A549 (cell line): ENCODE results near the gene PFKFB3. TPM values are rescaled to one million over a fixed set of nuclear protein-coding genes. Genes with fewer than 3 reads are reported as not detected.

Source experiments
- ATAC-seq, 2 experiments: fragments of 200-7000 bp in 1 of 2; fragments of >200 bp in 1 of 2; cut with Nextera tagmentation in 1 of 2; cut with Tn5 transposase in 1 of 2; 3 replicates each; pipeline versions ENCODE4 v1.8.0 to v1.9.1; 2018 to 2020; ENCODE audit warnings: mild to moderate bottlenecking in 1 of 2, moderate library complexity in 1 of 2
- CTCF ChIA-PET: fragments of 300-600 bp; sonication (Branson Sonifier 250); formaldehyde crosslinking; extraction: SDS; loops from one replicate; lab custom pipeline; 2021; ENCODE audit warnings: antibody characterized with exemption, inconsistent platforms; lab: Yijun Ruan, JAX
- POLR2A ChIA-PET: fragments of 350-600 bp; formaldehyde crosslinking; extraction: SDS; loops from one replicate; lab custom pipeline; 2021; ENCODE audit warnings: antibody characterized with exemption, inconsistent platforms; lab: Yijun Ruan, JAX
- DNase-seq, 2 experiments: peaks; one replicate each; pipeline versions ENCODE4 v3.0.0 to v3.0.0-alpha.2; 2011 to 2016; ENCODE audit warnings: low read depth in 1 of 2, low spot score in 1 of 2
- FAIRE-seq: peaks from 2 replicates; lab custom pipeline; 2011; peaks lifted over from hg19 to GRCh38; lab: Jason Lieb, UNC
- H3K27ac ChIP-seq, 2 experiments: fragments of >200 bp; sonication (Bioruptor Twin); formaldehyde crosslinking; 3 replicates each; pipeline ENCODE4 v1.5.1; 2016 to 2017
- H3K4me1 ChIP-seq: fragments of >200 bp; sonication (Bioruptor Twin); formaldehyde crosslinking; 3 replicates; pipeline ENCODE4 v1.6.1; 2016
- H3K4me2 ChIP-seq: fragments of >200 bp; sonication (Bioruptor Twin); formaldehyde crosslinking; 3 replicates; pipeline ENCODE4 v1.6.1; 2016
- H3K4me3 ChIP-seq: fragments of >200 bp; sonication (Bioruptor Twin); formaldehyde crosslinking; 3 replicates; pipeline ENCODE4 v1.5.1; 2016
- H3K9me3 ChIP-seq: fragments of >200 bp; sonication (Bioruptor Twin); formaldehyde crosslinking; 3 replicates; pipeline ENCODE4 v1.6.1; 2016
- CBX2 ChIP-seq: fragments of 200-600 bp; sonication (generic); IDR thresholded peaks from 2 replicates; pipeline ENCODE4 v1.6.1; 2016; ENCODE audit warnings: low read depth, mild to moderate bottlenecking, borderline replicate concordance
- CBX8 ChIP-seq: fragments of 200-600 bp; sonication (generic); IDR thresholded peaks from 2 replicates; pipeline ENCODE4 v1.6.1; 2016
- CHD4 ChIP-seq: fragments of 200-600 bp; sonication (generic); IDR thresholded peaks from 2 replicates; pipeline ENCODE4 v1.6.1; 2016; ENCODE audit warnings: antibody characterized with exemption, mild to moderate bottlenecking, borderline replicate concordance
- EP300 ChIP-seq, 2 experiments: fragments of >200 bp; sonication (Bioruptor Twin); formaldehyde crosslinking; IDR thresholded peaks; 2 replicates in 1 of 2; 3 replicates in 1 of 2; pipeline ENCODE4 v1.6.1; 2016 to 2017
- FOSB ChIP-seq: fragments of 250-450 bp; sonication (Bioruptor Pico); IDR thresholded peaks from 2 replicates; pipeline ENCODE4 v1.5.0; 2020; ENCODE audit warnings: mild to moderate bottlenecking, moderate library complexity
- FOSL2 ChIP-seq, 2 experiments: fragments of 450-650 bp in 1 of 2; fragments of >200 bp in 1 of 2; sonication (Bioruptor Twin) in 1 of 2; formaldehyde crosslinking; IDR thresholded peaks; 2 replicates each; pipeline versions ENCODE4 v1.5.0 to v1.6.1; 2016 to 2020; ENCODE audit warnings: mild to moderate bottlenecking in 1 of 2, moderate library complexity in 1 of 2
- GATA3 ChIP-seq: IDR thresholded peaks from 2 replicates; pipeline ENCODE4 v1.6.1; 2012; ENCODE audit warnings: borderline replicate concordance
- HDAC2 ChIP-seq: fragments of 200-600 bp; sonication (generic); IDR thresholded peaks from 2 replicates; pipeline ENCODE4 v1.6.1; 2016
- MAZ ChIP-seq: fragments of 150-350 bp; IDR thresholded peaks from 2 replicates; pipeline ENCODE4 v1.6.1; 2014; ENCODE audit warnings: antibody characterized with exemption, low read depth, low read length, borderline replicate concordance
- NFE2L2 ChIP-seq: fragments of 150-350 bp; conservative IDR thresholded peaks from 2 replicates; pipeline ENCODE4 v1.6.1; 2014; ENCODE audit warnings: low read length
- NPAS2 ChIP-seq: fragments of 250-450 bp; sonication (Bioruptor Pico); IDR thresholded peaks from 2 replicates; pipeline ENCODE4 v1.8.0; 2022; ENCODE audit warnings: mild to moderate bottlenecking, moderate library complexity, borderline replicate concordance
- NR3C1 ChIP-seq: fragments of >200 bp; sonication (Bioruptor Twin); formaldehyde crosslinking; IDR thresholded peaks from 3 replicates; pipeline ENCODE4 v1.6.1; 2017
- POLR2A ChIP-seq: IDR thresholded peaks from 2 replicates; pipeline ENCODE4 v1.6.1; 2012; ENCODE audit warnings: mild to moderate bottlenecking, low read length
- RARB ChIP-seq: fragments of 250-450 bp; sonication (Bioruptor Pico); IDR thresholded peaks from 2 replicates; pipeline ENCODE4 v1.8.0; 2021; ENCODE audit warnings: mild to moderate bottlenecking, moderate library complexity
- RNF2 ChIP-seq: fragments of 200-600 bp; sonication (generic); IDR thresholded peaks from 2 replicates; pipeline ENCODE4 v1.6.1; 2016; ENCODE audit warnings: low read depth, mild to moderate bottlenecking, antibody characterized with exemption, moderate library complexity, borderline replicate concordance
- SREBF2 ChIP-seq: fragments of 450-650 bp; IDR thresholded peaks from 2 replicates; pipeline ENCODE4 v1.6.1; 2014; ENCODE audit warnings: mild to moderate bottlenecking, moderate library complexity
- TP53 ChIP-seq: fragments of 250-450 bp; sonication (Bioruptor Pico); IDR thresholded peaks from 2 replicates; pipeline ENCODE4 v1.5.0; 2021; ENCODE audit warnings: mild to moderate bottlenecking, moderate library complexity
- ZSCAN20 ChIP-seq: fragments of 250-450 bp; sonication (Bioruptor Pico); IDR thresholded peaks from 2 replicates; pipeline ENCODE4 v1.8.0; 2022; ENCODE audit warnings: mild to moderate bottlenecking, moderate library complexity
- WGBS: methylation state at CpG from one replicate; pipeline ENCODE4 v1.1.6; 2017; ENCODE audit errors: missing lambda C conversion rate; 5-methylcytosine and 5-hydroxymethylcytosine counted together
- polyA plus RNA-seq, 4 experiments: library from polyadenylated mRNA; depleted of rRNA in 3 of 4; stranded (reverse); fragments of >200 nt; fragmentation: RNase III in 1 of 4; extraction: RNeasy Plus Mini Kit Qiagen cat#74134 plus additional on column Dnase treatment in 1 of 4; gene quantifications; 2 replicates in 3 of 4; 3 replicates in 1 of 4; pipeline ENCODE4 v1.2.3, GENCODE V29; 2011 to 2017
- TF ChIP-seq, protein P1 (sequence below): IDR thresholded peaks from 2 replicates; pipeline ENCODE4 v1.6.1; 2012; ENCODE audit warnings: low read depth, borderline replicate concordance
- TF ChIP-seq, protein P2 (sequence below): fragments of 200-600 bp; sonication (generic); IDR thresholded peaks from 2 replicates; pipeline ENCODE4 v1.6.1; 2016; ENCODE audit warnings: antibody characterized with exemption, mild to moderate bottlenecking, moderate library complexity
- TF ChIP-seq, protein P3 (sequence below): IDR thresholded peaks from 2 replicates; pipeline ENCODE4 v1.6.1; 2012

The PFKFB3 gene
- polyA plus RNA-seq, 2 of the 4 experiments (the other 2 are of a cell fraction), result 139 to 232 TPM

DNA sequence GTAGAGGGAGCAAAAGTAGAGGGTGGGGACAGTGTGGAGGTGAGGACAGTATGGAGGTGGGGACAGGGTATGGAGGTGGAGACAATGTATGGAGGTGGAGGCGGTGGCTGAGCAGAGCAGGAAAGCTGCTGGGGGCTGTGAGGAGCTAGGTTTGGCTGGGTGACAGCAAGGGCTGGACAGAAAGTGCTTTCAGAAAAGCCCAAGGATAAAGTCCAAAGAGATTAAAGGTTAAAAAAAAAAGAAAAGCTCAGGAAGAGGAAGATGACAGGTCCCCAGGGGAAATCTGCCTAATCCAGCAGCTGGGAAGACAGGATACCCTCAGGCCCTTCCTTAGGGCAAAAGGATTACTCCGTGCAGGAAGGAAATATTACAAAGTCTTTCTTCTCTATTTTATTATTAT is 32.1 kb upstream of the PFKFB3 start:
- TF ChIP-seq HDAC2, result no peak
- no peak for TF ChIP-seq EP300 (IDR thresholded peaks at IDR 0.05)
- no peak for TF ChIP-seq GATA3
- TF ChIP-seq CHD4, result no peak
- TF ChIP-seq, protein P1, sequence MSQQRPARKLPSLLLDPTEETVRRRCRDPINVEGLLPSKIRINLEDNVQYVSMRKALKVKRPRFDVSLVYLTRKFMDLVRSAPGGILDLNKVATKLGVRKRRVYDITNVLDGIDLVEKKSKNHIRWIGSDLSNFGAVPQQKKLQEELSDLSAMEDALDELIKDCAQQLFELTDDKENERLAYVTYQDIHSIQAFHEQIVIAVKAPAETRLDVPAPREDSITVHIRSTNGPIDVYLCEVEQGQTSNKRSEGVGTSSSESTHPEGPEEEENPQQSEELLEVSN, result no peak
- TF ChIP-seq TP53 (CRISPR knock-in tag), result no peak
- TF ChIP-seq NPAS2, result no peak
- TF ChIP-seq, protein P2, sequence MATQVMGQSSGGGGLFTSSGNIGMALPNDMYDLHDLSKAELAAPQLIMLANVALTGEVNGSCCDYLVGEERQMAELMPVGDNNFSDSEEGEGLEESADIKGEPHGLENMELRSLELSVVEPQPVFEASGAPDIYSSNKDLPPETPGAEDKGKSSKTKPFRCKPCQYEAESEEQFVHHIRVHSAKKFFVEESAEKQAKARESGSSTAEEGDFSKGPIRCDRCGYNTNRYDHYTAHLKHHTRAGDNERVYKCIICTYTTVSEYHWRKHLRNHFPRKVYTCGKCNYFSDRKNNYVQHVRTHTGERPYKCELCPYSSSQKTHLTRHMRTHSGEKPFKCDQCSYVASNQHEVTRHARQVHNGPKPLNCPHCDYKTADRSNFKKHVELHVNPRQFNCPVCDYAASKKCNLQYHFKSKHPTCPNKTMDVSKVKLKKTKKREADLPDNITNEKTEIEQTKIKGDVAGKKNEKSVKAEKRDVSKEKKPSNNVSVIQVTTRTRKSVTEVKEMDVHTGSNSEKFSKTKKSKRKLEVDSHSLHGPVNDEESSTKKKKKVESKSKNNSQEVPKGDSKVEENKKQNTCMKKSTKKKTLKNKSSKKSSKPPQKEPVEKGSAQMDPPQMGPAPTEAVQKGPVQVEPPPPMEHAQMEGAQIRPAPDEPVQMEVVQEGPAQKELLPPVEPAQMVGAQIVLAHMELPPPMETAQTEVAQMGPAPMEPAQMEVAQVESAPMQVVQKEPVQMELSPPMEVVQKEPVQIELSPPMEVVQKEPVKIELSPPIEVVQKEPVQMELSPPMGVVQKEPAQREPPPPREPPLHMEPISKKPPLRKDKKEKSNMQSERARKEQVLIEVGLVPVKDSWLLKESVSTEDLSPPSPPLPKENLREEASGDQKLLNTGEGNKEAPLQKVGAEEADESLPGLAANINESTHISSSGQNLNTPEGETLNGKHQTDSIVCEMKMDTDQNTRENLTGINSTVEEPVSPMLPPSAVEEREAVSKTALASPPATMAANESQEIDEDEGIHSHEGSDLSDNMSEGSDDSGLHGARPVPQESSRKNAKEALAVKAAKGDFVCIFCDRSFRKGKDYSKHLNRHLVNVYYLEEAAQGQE, result no peak
- TF ChIP-seq NFE2L2, result no peak
- TF ChIP-seq FOSB (CRISPR knock-in tag), result no peak
- TF ChIP-seq RARB (CRISPR knock-in tag), result no peak
- TF ChIP-seq FOSL2 (IDR thresholded peaks at IDR 0.05), result no peak
- TF ChIP-seq FOSL2 (CRISPR knock-in tag; IDR thresholded peaks at IDR 0.05), result no peak
- TF ChIP-seq ZSCAN20, result no peak
- TF ChIP-seq CBX8, result no peak
- TF ChIP-seq, protein P3, sequence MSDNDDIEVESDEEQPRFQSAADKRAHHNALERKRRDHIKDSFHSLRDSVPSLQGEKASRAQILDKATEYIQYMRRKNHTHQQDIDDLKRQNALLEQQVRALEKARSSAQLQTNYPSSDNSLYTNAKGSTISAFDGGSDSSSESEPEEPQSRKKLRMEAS, result no peak
- TF ChIP-seq CBX2, result no peak
- no peak for TF ChIP-seq NR3C1
- TF ChIP-seq SREBF2, result no peak
- TF ChIP-seq POLR2A, result no peak
- no peak for TF ChIP-seq RNF2
- H3K4me1 ChIP-seq, result 0 out of 3 replicates have a peak, but pooled peaks cover 4% of the 10 kb centered on the region
- no peak for ATAC-seq
- 91% methylated on average over 2 of the region's 2 CpGs for WGBS
- no peak overlapping the region for H3K4me3 ChIP-seq
- POLR2A ChIA-PET, result no interaction called here
- H3K9me3 ChIP-seq, result no peaks in the 10 kb centered on the region
- H3K4me2 ChIP-seq, result no peak overlapping the region
- CTCF ChIA-PET, result interaction anchor here (1.1 kb wide), 1 partner anchor 32 kb away, joined by 3 read pairs; the partner anchor contains the start of gene PFKFB3
- no peak overlapping the region for H3K27ac ChIP-seq
- no peak for DNase-seq
- no peak for FAIRE-seq

DNA sequence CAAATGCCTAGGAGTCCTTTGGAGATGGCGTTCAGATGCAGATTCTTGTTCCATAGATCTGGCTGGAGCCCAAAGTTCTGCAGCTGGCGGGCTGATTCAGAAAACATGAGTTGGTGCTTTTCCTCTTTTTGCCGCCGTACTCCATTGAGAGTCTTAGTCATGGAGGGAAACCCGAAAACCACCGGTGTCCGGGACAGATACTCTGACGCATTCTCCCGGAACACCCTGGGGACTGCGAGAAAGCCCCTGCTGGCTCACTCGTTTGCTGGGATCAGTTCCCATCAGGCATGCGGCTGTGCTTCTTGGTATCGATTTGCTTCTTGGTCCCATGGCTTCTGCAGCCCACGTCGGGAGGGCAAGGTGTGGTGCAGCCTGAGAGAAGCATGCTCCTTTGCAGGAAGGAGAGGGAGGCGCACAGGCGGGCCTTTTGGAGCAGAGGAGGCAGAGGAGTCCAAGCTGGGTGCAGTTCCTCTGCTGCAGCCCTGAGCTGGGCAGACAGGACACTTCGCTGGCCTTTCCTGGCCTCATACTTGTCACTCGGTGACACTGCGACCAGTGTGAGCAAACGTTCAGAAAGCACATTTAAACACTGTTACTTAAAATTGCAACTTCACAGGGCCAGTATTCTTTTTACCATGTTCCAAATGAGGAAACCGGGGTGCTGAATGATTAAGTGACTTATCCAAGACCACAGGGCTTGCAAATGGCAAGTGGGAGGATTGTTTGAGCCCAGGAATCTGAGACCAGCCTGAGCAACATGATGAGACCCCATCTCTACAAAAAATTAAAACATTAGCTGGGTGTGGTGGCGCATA is 30.6 kb upstream of the PFKFB3 start:
- FAIRE-seq, result no peak
- 0 out of 3 replicates have a peak, but pooled peaks cover 4% of the 10 kb centered on the region for H3K4me1 ChIP-seq
- POLR2A ChIA-PET, result interaction anchor here (1.0 to 1.5 kb wide), 2 partner anchors 9 to 31 kb away, joined by 4 to 5 read pairs; partner anchors contain the start of gene PFKFB3
- CTCF ChIA-PET, result interaction anchor here (0.8 to 2.4 kb wide), 6 partner anchors 28 to 230 kb away, joined by 3 to 10 read pairs (median 4); partner anchors contain the start of gene PFKFB3
- no peak for ATAC-seq
- no peak overlapping the region for H3K4me2 ChIP-seq
- H3K27ac ChIP-seq, result no peak overlapping the region
- TF ChIP-seq SREBF2 (no peak), MAZ (no peak)
- TF ChIP-seq, all 56 proteins: peak for 0
- DNase-seq, result no peak
- Histone ChIP-seq H3K4me3 (no peak overlapping the region), H3K9me3 (no peaks in the 10 kb centered on the region)
- WGBS, result 92% methylated on average over 23 of the region's 23 CpGs
